EH (cell line): ENCODE results near the gene FUZ.
A peak's percentile ranks its signal among the peaks of the same experiment; 100 is the strongest.

Experiments
- DNase-seq: peaks from one replicate; pipeline ENCODE4 v3.0.0-alpha.2; 2015; ENCODE audit warnings: low read depth

The FUZ gene

GRCh38 chr19:49779731-49780555 is 33.1 kb downstream of the FUZ start:
- no peak for DNase-seq

DNA sequence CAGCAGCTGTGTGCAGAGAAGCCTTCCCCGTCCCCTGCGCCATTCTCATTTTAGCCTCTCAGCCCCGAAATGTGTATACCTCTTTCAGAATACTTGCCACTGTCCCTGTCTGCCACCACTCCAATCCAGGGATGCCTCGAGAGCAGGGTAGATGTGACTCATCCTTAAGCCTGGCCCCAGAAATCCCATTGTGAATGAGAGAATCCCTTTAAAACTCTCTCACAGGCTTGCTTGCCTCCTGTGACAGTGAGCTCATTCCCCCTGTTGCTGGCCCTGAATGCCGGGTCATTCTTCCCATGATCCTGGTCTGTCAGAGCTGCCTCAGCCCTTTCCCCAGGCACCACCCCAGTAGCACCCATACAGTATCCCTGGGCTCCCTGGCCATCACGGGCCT is 36.7 kb downstream of the FUZ start:
- DNase-seq, result no peak

DNA sequence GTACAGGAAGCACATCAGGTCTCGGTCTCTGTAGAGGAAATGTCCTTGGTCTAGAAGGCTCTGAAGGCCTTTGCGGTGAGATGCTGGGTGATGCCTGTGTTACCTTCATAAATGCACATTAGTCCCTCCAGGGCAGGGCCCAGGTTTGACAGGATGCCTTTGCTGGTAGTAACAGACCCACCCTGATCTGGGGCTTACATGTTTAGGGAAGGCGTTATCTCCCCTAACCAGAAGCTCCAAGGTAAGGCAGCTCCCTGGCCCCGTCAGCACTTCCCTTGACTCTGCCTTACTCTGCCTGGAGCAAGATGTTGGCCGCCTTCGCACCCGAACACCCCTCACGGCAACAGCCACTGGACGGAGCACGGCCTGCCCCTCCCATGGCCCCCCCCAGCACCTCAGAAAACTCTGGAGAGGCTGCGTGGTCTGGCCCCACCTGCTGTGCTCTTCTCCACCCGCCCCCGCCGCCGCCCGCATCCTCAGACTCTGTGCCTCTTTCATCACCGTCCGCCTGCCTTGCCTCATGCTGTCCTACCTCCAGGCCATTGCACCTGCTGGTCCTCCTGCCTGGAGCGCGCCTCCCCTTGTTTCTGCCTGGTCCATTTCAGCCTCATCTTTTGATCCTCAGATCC is 37.2 kb downstream of the FUZ start:
- DNase-seq, result no peak

DNA sequence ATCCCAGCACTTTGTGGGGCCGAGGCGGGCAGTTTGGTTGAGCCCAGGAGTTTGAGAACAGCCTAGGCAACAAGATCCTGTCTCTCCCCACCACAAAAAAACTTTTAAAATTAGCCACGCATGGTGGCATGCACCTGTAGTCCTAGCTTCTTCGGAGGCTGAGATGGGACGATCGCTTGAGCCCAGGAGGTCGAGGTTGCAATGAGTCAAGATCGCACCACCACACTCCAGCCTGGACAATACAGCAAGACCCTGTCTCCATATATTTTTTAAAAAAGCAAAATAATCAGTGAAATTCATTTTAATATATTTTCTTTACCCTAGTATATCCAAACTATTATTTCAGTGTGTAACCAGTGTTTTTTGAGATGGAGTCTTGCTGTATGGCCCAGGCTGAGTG is 38.1 kb downstream of the FUZ start:
- DNase-seq, result no peak

- DNase-seq, result no peak
Observed at GRCh38 chr19:49773663-49774350, 39.3 kb downstream of the FUZ start.

- DNase-seq, result no peak
Observed at GRCh38 chr19:49772850-49773432, 40.2 kb downstream of the FUZ start.

DNA sequence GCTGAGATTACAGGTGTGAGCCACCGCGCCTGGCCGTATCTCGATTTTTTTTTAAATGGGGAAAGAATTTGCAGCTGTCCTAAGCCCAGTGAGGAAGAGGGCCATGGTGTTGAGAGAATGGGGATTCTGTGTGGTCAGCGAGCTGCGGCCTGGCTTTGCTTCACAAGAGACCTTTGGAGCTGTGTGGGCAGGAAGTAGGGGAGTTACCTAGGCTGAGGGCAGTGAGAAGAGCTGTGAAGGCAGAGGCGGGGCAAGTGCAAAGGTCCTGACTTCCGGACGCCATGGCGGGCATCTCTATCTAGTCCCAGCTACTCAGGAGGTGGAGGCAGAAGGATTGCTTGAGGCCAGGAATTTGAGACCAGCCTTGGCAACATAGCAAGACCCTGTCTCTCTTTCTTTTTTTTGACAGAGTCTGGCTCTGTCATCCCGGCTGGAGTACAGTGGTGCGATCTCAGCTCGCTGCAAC is 41.4 kb downstream of the FUZ start:
- no peak for DNase-seq

GRCh38 chr19:49770529-49770928 is 42.6 kb downstream of the FUZ start:
- DNase-seq, result no peak

GRCh38 chr19:49767967-49768581 is 45.0 kb downstream of the FUZ start:
- DNase-seq, result no peak

DNA sequence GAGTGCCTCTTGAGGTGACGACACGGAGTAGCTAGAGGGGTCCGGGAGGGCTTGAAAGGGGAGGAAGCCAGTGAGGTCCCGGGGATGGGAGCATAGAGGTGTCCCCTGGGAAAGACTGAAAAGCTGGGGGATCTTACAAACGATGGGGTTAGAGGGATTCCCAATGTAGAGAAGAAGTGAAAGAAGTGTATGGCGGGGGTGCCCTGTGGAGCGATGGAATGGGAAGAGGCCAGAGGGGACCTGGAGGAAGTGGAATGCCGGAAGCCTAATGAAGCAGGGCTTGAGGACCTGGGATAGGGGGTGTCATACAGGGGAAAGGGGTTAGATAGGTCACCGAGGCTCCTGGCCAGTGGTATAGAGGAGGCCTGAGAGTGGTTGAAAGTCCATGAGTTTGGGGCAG is 45.7 kb downstream of the FUZ start:
- peak; percentile 43 for DNase-seq

DNA sequence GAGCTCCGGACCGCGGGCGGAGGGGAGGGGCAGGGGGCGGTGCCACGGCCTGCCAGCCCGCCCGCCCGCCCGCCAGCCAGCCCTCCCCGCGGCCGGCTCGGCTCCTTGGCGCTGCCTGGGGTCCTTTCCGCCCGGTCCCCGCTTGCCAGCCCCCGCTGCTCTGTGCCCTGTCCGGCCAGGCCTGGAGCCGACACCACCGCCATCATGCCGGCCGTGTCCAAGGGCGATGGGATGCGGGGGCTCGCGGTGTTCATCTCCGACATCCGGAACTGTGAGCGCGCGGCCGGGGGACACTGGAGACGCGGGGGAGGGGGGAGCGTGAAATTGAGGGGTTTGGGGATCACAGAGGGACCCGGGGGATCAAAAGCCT is 46.2 kb downstream of the FUZ start, which contains the start of gene AP2A1:
Gene AP2A1, plus strand, starts transcription at position 72 of the 370 bp plus-strand sequence. Its CDS starts 133 bp downstream, at position 205.
- no peak for DNase-seq

DNA sequence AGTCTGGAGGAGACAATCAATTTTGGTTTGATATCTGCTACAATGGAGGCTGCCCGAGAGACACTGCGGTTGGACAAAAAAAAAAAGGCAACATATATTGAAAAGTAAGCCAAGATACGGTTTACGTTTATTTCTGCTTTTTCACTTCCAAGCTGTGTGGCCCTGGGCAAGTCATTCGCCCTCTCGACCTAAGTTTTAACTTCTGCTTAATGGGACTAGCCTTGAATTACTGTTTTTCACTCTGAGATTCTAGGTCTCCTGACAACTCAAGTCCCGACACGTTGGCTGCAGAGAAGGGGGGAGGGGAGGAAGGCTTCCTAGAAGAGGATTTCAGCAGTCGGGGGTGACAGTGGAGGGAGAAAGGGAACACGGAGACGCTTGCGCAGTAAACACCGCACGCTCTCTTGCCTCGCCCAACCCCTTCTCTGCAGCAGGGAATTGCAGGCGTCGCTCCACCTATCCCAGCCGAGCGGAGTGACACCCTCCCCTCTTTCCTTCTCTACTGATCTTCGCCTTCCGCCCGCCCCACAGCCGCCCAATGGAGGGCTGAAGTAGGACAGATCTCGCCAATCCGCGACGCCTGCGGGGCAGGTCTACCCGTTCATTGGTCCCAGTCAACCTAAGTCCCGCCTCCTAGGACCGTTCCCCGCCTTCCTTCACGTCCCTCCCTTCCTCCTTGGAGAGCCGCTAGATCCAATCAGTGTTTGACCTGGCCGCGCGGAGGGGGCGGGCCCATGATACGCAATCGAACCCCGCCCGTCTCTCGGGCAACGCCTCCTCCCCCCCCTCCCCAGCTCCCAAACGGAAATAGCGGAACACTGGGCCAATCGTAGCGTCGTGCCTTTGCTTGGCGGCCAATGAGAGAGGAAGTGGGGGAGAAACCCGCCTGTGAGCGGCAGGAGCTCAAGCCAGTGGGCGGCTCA is 46.8 kb downstream of the FUZ start:
- peak; percentile 100 for DNase-seq

DNA sequence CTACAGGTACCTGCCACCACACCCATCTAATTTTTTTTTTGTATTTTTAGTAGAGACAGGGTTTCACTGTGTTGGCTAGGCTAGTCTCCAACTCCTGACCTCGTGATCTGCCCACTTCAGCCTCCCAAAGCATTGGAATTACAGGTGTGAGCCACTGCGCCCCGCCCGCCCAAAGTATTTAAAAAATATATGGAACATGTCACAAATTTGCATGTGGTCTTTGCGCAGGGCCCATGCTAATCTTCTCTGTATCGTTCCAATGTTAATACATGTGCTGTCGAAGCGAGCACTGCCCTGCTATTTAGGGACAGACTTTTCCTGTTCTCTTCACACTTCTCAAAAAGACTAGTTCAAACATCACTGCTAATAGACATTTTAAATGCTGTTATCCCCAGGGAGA is 48.8 kb downstream of the FUZ start:
- no peak for DNase-seq

- DNase-seq, result no peak
Observed at GRCh38 chr19:49763230-49763629, 49.9 kb downstream of the FUZ start, which contains the start of gene TSKS. TSS of gene TSKS (minus strand) at chr19:49763306. CDS start at chr19:49763247, 59 bp downstream.

DNA sequence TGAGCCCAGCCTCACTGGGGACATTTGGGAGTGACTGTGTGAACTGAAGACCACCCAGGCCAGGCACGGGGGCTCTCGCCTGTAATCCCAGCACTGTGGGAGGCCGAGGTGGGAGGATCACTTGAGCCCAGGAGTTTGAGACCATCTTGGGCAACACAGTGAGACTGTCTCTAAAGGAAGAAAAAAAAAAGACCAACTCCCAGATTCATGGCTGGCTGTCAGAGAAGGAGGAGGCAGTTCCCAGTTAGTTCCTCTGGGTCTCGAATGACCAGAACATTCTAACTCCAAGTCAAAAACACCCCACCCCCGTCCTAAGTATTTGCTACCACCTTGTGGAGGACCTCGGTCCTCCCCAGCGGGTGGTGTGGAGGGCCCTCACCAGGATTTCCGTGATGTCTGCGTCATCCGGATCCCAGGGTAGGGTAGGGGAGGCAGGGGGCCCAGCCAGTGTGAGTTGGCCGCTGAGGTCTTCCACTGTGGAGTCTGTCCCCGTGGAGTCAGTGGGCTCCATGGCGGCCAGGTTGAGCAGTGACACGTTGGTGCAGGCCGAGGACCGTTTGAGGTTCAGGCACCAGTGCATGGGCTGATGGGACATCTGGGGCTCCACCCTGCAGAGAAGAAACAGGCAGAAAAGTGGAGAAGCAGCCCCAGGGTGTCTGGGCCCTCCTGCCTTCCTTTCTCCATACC is 51.3 kb downstream of the FUZ start:
- peak; percentile 82 for DNase-seq

- no peak for DNase-seq
Observed at GRCh38 chr19:49761249-49761624, 51.9 kb downstream of the FUZ start.

GRCh38 chr19:49758292-49758691 is 54.8 kb downstream of the FUZ start:
- peak; percentile 94 for DNase-seq
